CD14-positive monocyte (primary cell): ENCODE measurements around the gene TAS1R1. TPM values are rescaled to one million over a fixed set of nuclear protein-coding genes. Genes with fewer than 3 reads are reported as not detected.

ENCODE experiments used
- DNase-seq, 3 donors: peaks; one replicate each; pipeline ENCODE4 v3.0.0-alpha.2; 2011 to 2022
- H2AFZ ChIP-seq: 2 replicates; pipeline ENCODE4 v1.6.0; 2012; ENCODE audit warnings: mild to moderate bottlenecking, low read depth, low read length, inconsistent platforms; ENCODE audit not compliant: insufficient read depth, poor library complexity, severe bottlenecking
- H3K27ac ChIP-seq, 2 donors: 1 replicate in 1 of 2; 2 replicates in 1 of 2; pipeline ENCODE4 v1.5.1; 2012 to 2013; ENCODE audit warnings: low read length in 2 of 2, control low read depth in 1 of 2, inconsistent platforms in 1 of 2, low read depth in 1 of 2, mild to moderate bottlenecking in 1 of 2
- H3K27me3 ChIP-seq, 2 donors: one replicate each; pipeline versions ENCODE4 v1.6.0 to v1.6.1; 2011 to 2013; ENCODE audit warnings: low read length in 2 of 2; ENCODE audit not compliant: control insufficient read depth in 2 of 2, insufficient read depth in 2 of 2
- H3K36me3 ChIP-seq, 2 donors: replicated peaks in 1 of 2; 1 replicate in 1 of 2; 2 replicates in 1 of 2; pipeline versions ENCODE4 v1.5.1 to v1.6.1; 2012 to 2013; ENCODE audit warnings: low read length in 2 of 2, control low read depth in 1 of 2, inconsistent platforms in 1 of 2, mild to moderate bottlenecking in 1 of 2; ENCODE audit not compliant: insufficient read depth in 2 of 2, control insufficient read depth in 1 of 2
- H3K4me1 ChIP-seq, 2 donors: 1 replicate in 1 of 2; 2 replicates in 1 of 2; pipeline versions ENCODE4 v1.5.1 to v1.6.1; 2012 to 2013; ENCODE audit warnings: low read length in 2 of 2, control low read depth in 1 of 2, inconsistent platforms in 1 of 2, mild to moderate bottlenecking in 1 of 2, moderate library complexity in 1 of 2; ENCODE audit not compliant: insufficient read depth in 2 of 2, control insufficient read depth in 1 of 2
- H3K4me2 ChIP-seq: replicated peaks from 2 replicates; pipeline ENCODE3; 2012; ENCODE audit warnings: low read length, moderate library complexity, mild to moderate bottlenecking; ENCODE audit not compliant: poor library complexity, severe bottlenecking; ENCODE audit errors: extremely low read depth
- H3K4me3 ChIP-seq, 3 experiments: fragments of 200-600 bp in 1 of 3; sonication (generic) in 1 of 3; replicated peaks in 1 of 3; 1 replicate in 2 of 3; 2 replicates in 1 of 3; pipeline ENCODE4 v1.5.1; 2011 to 2013; ENCODE audit warnings: low read length in 3 of 3, mild to moderate bottlenecking in 3 of 3, control low read depth in 2 of 3, low read depth in 2 of 3, inconsistent platforms in 1 of 3, moderate library complexity in 1 of 3
- H3K79me2 ChIP-seq: 2 replicates; pipeline ENCODE4 v1.6.0; 2012; ENCODE audit warnings: mild to moderate bottlenecking, control low read depth, inconsistent platforms, low read length, moderate library complexity; ENCODE audit not compliant: insufficient read depth
- H3K9ac ChIP-seq: 2 replicates; pipeline ENCODE4 v1.6.0; 2017; ENCODE audit warnings: low read length, mild to moderate bottlenecking; ENCODE audit not compliant: insufficient read depth, poor library complexity, severe bottlenecking
- H3K9me3 ChIP-seq, 2 donors: replicated peaks in 1 of 2; 1 replicate in 1 of 2; 2 replicates in 1 of 2; pipeline versions ENCODE4 v1.5.1 to v1.6.1; 2012 to 2013; ENCODE audit warnings: low read length in 2 of 2, control low read depth in 1 of 2; ENCODE audit not compliant: control insufficient read depth in 1 of 2, insufficient read depth in 1 of 2
- H4K20me1 ChIP-seq: 2 replicates; pipeline ENCODE4 v1.6.0; 2012; ENCODE audit warnings: mild to moderate bottlenecking, low read length, control low read depth, moderate library complexity; ENCODE audit not compliant: insufficient read depth
- H3K27ac Mint-ChIP-seq, 7 donors: one replicate each; pipeline ENCODE4 v1.8.0; 2020; ENCODE audit warnings: mild to moderate bottlenecking in 7 of 7, mixed read lengths in 7 of 7, moderate library complexity in 6 of 7, inconsistent platforms in 2 of 7
- H3K27me3 Mint-ChIP-seq, 3 donors: one replicate each; pipeline ENCODE4 v1.8.0; 2021 to 2022; ENCODE audit warnings: low read depth in 3 of 3, mild to moderate bottlenecking in 3 of 3, mixed read lengths in 3 of 3, moderate library complexity in 3 of 3, inconsistent platforms in 1 of 3
- H3K36me3 Mint-ChIP-seq, 2 donors: one replicate each; pipeline ENCODE4 v1.8.0; 2020; ENCODE audit warnings: mixed read lengths in 2 of 2, inconsistent platforms in 1 of 2, mild to moderate bottlenecking in 1 of 2
- H3K4me1 Mint-ChIP-seq: one replicate; pipeline ENCODE4 v1.8.0; 2020; ENCODE audit warnings: mild to moderate bottlenecking, mixed read lengths
- H3K4me3 Mint-ChIP-seq, 2 donors: one replicate each; pipeline ENCODE4 v1.8.0; 2020; ENCODE audit warnings: mild to moderate bottlenecking in 2 of 2, mixed read lengths in 2 of 2, moderate library complexity in 1 of 2
- H3K9me3 Mint-ChIP-seq, 7 donors: one replicate each; pipeline ENCODE4 v1.8.0; 2020 to 2022; ENCODE audit warnings: mixed read lengths in 7 of 7, mild to moderate bottlenecking in 6 of 7, moderate library complexity in 6 of 7, inconsistent platforms in 2 of 7
- WGBS: methylation state at CpG from one replicate; pipeline ENCODE4 v1.1.5; 2013; ENCODE audit warnings: missing lambda C conversion rate; ENCODE audit not compliant: insufficient coverage; 5-methylcytosine and 5-hydroxymethylcytosine counted together
- intact Hi-C, 2 donors: fragments of 100-400 bp; cut with micrococcal nuclease; formaldehyde crosslinking; loops; one replicate each; pipeline versions ENCODE4 v1.15.0 to v1.15.1; 2023
- polyA plus RNA-seq, 3 donors: library from polyadenylated mRNA; depleted of rRNA in 1 of 3; unstranded in 2 of 3; stranded (reverse) in 1 of 3; fragments of 300-500 nt in 2 of 3; fragments of >200 nt in 1 of 3; fragmentation: Illumina TruSeq in 2 of 3; gene quantifications; 1 replicate in 2 of 3; 2 replicates in 1 of 3; pipeline ENCODE4 v1.2.3, GENCODE V29; 2012 to 2021
- TF ChIP-seq, protein P1 (sequence below): fragments of 200-600 bp; IDR thresholded peaks from one replicate; pipeline ENCODE4 v1.8.0; 2022; ENCODE audit warnings: antibody characterized with exemption, mild to moderate bottlenecking

The TAS1R1 gene
- polyA plus RNA-seq, 3 donors: not detected

GRCh38 chr1:6517435-6517851 is 37.7 kb upstream of the TAS1R1 start:
- no peaks in the 10 kb centered on the region for H4K20me1 ChIP-seq
- H3K4me1 ChIP-seq: no peaks in the 10 kb centered on the region
- TF ChIP-seq, protein P1, sequence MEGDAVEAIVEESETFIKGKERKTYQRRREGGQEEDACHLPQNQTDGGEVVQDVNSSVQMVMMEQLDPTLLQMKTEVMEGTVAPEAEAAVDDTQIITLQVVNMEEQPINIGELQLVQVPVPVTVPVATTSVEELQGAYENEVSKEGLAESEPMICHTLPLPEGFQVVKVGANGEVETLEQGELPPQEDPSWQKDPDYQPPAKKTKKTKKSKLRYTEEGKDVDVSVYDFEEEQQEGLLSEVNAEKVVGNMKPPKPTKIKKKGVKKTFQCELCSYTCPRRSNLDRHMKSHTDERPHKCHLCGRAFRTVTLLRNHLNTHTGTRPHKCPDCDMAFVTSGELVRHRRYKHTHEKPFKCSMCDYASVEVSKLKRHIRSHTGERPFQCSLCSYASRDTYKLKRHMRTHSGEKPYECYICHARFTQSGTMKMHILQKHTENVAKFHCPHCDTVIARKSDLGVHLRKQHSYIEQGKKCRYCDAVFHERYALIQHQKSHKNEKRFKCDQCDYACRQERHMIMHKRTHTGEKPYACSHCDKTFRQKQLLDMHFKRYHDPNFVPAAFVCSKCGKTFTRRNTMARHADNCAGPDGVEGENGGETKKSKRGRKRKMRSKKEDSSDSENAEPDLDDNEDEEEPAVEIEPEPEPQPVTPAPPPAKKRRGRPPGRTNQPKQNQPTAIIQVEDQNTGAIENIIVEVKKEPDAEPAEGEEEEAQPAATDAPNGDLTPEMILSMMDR: no peak
- WGBS: 88% methylated on average over 6 of the region's 8 CpGs
- Mint-ChIP-seq H3K36me3 (peaks cover 7 to 9% of the 10 kb centered on the region in 2 donors), H3K4me3 (no peak overlapping the region), H3K9me3 (no peaks in the 10 kb centered on the region), H3K27me3 (peaks cover 0 to 3% (median 0%) of the 10 kb centered on the region in 3 donors), H3K27ac (peak overlapping the region in 1 of 7 donors; percentile 76), H3K4me1 (no peaks in the 10 kb centered on the region)
- no peak overlapping the region for H3K9ac ChIP-seq
- no peaks in the 10 kb centered on the region for H3K27me3 ChIP-seq
- DNase-seq: no peak
- no peak overlapping the region for H3K4me2 ChIP-seq
- no peaks in the 10 kb centered on the region for H3K9me3 ChIP-seq
- H2AFZ ChIP-seq: no peak overlapping the region
- intact Hi-C loops: no loop called here
- H3K36me3 ChIP-seq: no peaks in the 10 kb centered on the region
- no peak overlapping the region for H3K27ac ChIP-seq
- no peaks in the 10 kb centered on the region for H3K79me2 ChIP-seq
- H3K4me3 ChIP-seq: no peak overlapping the region

GRCh38 chr1:6519491-6519934 is 35.6 kb upstream of the TAS1R1 start:
- H2AFZ ChIP-seq: no peak overlapping the region
- no peaks in the 10 kb centered on the region for H3K9me3 ChIP-seq
- Mint-ChIP-seq H3K4me1 (no peaks in the 10 kb centered on the region), H3K4me3 (no peak overlapping the region), H3K27ac (peak overlapping the region in 1 of 7 donors; percentile 3), H3K36me3 (peaks cover 11% of the 10 kb centered on the region in 2 donors), H3K27me3 (peaks cover 0 to 3% (median 0%) of the 10 kb centered on the region in 3 donors), H3K9me3 (no peaks in the 10 kb centered on the region)
- no peak overlapping the region for H3K27ac ChIP-seq
- H3K4me2 ChIP-seq: no peak overlapping the region
- no peaks in the 10 kb centered on the region for H3K27me3 ChIP-seq
- TF ChIP-seq, protein P1: no peak
- WGBS: 88% methylated on average over 5 of the region's 11 CpGs
- no peak overlapping the region for H3K9ac ChIP-seq
- no peaks in the 10 kb centered on the region for H3K4me1 ChIP-seq
- no peaks in the 10 kb centered on the region for H4K20me1 ChIP-seq
- intact Hi-C loops: no loop called here
- DNase-seq: no peak
- H3K79me2 ChIP-seq: no peaks in the 10 kb centered on the region
- peaks cover 3 to 7% of the 10 kb centered on the region in 2 donors for H3K36me3 ChIP-seq
- H3K4me3 ChIP-seq: no peak overlapping the region
